ENCODE data around the gene CNTN1.
"Not testable (repeated sequence)": the region's sequence is repeated elsewhere in the genome, so short reads cannot be mapped to it uniquely, and the experiment has no call there.

The CNTN1 gene

DNA sequence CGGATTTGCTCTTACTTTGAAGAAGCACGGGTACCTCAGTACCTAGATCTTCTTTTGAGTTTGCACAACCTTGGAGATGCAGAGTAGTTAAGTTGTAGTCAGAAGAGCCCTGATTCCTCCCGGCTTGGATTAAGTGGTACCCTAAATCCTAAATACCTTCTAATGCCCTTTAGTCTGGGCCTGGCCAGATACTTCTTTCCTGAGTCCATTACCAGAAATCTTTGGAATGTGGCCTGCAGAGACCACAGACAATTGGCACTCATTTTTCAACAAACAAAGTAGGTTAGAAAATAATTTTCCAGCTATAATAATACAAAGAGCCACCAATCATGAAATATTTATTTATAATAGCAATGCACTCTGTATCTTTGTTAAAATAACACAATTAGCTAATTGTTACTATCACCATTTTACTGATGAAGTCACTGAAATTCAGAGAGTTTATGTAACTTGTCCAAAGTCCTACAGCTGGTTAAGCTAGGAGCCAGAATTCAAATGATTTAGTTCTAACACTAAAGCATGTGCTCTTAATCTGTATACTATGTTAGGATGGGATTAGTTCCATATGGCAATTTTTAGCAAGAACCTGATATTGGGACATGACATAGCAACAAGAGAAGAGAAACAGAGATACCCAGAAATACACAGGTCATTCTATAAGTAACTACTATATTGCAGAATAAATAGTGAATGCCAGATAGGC is 363.8 kb downstream of the CNTN1 start:
- no peak for DNase-seq

DNA sequence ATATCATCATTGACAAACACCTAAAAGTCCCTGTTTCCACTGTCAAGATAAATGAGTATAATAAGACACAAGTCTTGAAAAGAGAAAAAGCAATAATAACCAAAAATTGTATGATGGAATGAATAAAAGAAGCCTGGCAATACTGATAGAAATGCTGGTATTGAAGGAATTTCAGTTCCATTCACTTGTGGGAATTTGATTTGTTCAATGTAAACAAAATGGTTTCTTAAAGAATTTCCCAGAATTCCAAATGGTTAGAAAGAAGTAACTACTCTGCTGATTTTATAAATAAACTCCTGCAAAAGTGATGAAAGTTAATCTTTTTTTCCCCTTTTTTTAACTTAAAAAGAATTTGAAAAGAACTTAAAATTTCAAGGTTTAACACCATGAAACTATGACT is 366.0 kb downstream of the CNTN1 start:
- DNase-seq: no peak

DNA sequence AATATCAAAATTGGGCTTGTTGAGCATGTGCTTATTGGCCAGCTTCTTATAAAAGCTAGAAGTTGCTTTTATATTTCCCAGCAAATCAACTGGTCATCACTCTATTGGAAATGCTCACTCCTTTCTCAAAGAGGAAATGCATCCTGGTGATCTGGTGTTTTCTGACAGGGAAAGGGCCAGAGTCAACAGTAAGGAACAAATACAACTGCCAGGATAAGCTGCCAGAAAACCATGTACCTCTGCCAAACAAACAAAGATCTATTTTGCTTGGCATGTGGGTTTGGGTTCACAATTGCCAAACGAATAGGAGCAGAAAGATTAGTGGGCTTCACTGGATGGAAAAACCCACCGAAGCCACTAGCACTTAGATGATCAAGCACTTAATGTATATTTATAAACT is 369.0 kb downstream of the CNTN1 start:
- no peak for DNase-seq

DNA sequence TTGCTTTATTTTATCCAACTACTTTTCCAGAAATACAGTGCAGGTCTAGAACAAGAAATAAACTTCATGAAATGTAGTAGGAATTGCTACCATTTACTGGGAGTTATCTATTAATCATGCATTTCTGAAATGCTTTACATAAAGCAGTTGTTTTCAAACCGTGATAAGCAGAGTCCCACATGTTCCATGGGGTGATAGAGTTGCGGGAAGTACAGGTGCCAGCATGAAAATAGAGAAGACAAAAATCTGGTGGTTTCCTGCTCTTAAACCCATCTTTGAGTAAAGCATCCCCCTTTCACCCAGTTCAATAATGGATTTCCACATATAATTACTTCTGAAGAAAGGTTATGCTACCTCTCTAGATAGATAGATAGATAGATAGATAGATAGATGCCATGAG is 372.2 kb downstream of the CNTN1 start:
- DNase-seq: no peak

DNA sequence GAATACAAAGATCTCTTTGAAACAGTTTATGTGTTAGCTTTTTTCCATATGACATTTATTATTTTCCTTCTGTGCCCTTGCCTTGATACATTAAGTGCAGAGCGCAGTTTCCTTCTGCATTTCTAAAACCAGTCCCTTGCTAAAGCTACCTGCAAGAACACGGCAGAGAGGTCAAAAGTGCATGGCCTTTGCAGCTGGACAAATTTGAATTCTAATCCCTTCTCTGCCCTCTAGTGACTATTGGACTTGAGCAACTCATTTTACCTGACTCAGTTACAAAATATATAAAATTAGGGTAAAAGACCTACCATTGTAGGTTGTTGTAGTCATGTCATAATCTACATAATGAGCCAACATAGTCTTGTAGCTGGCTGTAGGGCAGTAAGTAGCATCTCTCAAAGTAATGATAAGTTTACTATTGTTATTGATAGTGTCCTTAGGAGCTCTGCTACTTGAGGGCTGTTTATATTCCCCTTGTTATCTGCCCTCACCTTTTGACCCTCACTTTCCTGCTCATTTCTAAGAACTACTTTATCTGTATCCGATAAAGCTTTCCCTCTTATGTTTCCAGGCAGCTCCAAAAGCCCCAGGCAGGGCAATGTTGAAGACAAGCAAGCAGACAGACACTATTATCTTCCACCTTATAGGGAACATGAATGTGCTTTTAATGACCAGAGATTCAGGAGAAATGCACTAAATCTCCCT is 375.9 kb downstream of the CNTN1 start:
- no peak for DNase-seq

DNA sequence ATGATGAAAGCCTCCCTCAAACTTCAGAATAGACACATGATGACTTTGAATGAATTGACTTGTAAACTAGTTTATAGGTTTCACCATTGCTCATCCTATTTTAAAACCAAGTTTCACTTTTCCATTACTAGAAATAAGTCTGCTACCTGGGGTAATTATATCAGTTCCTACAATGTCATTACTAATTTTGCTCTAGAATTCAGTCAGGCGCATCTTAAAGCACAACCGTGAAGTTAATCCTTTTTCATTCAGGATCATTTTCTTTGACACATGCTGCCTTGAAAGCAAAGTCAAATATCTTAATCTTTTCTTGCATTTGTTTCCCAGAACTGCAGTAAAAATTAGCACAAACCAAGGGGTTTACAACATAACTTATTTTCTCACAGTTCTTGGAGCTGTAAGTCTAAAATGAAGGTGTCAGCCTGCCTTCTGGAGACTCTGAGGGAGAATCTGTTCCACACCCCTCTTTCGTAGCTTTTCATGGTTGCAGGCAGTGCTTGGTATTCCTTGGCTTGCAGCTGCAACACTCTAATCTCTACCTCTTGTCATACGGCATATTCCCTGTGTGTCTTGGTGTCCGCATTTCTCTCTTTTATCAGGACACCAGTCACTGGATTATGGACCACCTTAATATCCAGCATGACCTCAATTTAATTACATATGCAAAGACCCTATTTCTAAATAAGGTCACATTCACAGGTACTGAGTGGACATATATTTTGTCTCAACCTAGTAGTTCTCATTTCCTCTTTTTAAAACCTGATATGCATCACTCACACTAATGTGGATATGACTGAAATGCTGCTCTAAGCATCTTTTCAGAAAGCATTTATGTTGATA is 381.6 kb downstream of the CNTN1 start:
- DNase-seq: no peak

DNA sequence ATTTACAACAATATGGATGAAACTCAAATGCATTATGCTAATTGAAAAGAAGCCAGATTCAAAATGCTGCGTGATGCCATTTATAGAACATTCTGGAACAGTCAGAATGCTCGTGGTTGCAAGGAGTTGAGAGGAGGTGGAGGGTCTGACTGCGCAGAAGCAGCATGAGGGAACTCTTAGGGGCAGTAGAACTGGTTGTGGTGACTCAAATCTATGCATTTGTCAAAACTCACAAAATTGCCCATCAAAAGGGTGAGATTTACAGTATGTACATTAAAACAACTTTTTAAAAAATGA is 382.2 kb downstream of the CNTN1 start:
- DNase-seq: no peak

DNA sequence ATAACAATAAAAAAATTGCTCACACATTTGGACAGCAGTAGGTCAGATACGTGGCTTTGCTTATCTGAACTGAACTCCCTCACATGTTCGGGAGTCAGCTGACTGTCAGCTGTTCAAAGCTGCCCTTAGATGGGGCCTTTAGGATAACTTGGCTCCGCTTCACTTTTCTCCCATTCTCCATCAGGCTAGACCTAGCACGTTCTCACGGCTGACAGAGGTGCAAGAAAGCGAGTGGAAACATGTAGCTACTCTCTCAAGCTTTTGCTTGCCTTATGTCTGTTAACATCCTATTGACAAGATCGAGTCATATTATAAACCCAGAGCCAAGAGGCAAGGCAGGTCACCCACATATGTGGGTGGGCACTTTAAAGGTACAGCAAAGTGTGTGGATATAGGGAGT is 383.9 kb downstream of the CNTN1 start:
- DNase-seq: no peak

DNA sequence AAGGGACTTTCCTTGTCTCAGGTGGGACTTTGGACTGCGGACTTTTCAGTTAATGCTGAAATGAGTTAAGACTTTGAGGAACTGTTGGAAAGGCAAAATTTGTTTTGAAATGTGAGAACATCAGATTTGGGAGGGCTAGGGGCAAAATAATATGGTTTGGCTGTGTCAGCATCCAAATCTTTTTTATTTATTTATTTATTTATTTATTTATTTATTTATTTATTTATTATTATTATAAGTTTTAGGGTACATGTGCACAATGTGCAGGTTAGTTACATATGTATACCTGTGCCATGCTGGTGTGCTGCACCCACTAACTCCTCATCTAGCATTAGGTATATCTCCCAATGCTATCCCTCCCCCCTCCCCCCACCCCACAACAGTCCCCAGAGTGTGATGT is 389.0 kb downstream of the CNTN1 start:
- DNase-seq: not testable (repeated sequence)

DNA sequence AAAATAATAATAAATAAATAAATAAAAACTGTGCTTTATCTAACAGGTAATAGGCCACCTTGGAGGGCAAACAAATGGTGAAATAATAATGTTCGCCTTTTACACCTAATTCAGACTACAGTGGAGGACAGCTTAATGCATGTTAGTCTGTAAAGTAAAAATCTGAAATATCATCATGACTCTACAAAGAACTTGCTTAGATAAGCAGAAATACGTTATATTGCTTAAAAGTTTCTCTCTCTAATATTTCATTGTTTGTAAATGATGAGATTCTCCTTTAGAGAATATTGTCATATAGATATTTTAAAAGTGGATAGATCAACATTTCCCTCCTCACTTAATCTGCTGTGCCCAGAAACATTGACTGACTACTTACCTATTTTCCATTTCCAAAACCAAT is 397.2 kb downstream of the CNTN1 start:
- DNase-seq: no peak

DNA sequence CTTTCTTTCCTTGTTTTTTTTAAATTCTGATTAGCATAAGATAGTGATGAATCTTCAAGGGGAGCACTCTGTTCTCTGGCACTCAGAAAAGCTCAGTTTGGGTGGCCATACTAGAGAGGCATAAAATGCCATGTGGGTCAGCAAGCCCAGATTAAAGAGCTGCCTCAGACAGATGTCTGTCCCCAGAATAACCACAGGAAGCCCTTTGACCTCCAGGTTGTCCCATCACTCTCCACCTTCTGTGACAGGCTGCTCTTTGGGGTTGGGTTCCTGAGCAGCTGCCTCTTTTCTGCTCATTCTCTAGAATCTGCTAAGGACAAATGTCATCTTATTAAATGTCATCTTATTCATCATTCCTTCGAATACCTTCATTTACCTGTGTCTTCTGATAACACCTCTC is 399.9 kb downstream of the CNTN1 start:
- no peak for DNase-seq

DNA sequence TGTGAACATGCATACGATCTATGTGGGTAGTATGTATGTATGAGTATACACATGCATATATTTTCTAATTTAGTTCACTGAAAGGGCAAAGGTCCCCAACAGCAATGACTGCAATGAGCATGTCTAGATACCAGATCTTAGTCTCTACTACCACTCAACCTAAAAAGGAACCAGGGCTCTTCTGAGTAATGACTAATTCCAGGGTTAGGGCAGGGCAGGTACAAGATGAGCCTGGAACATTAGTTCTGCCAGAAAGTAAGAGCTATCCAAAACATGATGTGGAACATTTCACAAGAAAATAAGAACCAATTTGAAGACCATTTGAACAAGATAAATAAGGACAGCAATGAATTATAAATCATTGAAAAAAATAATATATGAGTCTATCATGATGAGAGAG is 404.6 kb downstream of the CNTN1 start:
- no peak for DNase-seq

DNA sequence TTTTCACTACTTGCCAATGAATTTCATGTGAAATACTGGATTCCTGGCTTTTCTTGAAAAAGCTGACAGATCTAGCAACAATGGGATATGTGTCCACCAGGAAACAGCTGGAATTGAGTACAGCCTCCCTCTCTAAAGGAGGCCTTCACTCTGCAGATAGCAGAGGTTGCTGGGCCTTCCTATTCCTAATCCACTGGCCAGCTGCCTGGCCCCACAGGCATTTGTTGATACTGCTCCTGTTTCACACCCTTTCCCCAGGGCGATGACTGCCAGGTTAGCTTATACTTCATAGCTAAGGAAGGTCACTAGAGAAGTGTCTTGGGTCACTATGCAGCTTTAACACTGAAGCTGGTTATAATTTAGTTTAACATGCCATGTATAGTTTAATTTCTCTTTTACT is 408.3 kb downstream of the CNTN1 start:
- no peak for DNase-seq

DNA sequence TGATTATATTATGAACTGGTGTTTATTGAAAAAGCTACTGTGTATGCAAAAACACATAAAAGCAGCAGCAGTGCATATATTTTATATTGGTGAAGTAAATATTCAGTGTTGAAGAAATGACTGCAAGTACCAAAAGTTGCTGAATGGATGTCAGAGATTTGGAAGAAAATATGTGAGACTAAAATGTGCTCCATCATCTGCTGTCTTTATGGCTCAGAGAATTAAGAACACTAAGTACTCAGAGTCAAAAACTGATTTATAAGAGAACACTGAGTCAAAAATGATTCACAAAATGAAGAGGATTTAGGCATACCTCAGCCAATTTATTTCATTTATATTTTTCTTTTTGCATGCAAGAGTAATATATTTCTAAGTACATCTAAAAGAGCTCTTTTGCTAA is 409.6 kb downstream of the CNTN1 start:
- no peak for DNase-seq

DNA sequence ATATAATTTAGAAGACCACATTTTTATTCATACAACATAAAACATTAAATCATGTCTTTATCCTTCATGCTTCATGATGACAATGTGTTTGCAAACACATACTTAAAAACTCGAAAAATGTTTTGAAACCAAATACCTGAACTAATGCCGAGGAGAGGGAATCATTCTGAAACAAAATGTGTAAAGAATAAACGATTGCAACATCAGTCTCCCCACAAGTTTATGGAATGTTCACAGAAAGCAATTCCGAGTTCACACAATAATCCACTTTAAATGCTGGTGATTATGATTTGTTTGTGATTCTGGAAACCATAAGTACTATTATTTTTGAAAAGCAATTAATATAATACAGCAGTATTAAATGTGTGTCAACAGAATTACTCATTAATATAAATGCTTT is 411.4 kb downstream of the CNTN1 start:
- DNase-seq: no peak

DNA sequence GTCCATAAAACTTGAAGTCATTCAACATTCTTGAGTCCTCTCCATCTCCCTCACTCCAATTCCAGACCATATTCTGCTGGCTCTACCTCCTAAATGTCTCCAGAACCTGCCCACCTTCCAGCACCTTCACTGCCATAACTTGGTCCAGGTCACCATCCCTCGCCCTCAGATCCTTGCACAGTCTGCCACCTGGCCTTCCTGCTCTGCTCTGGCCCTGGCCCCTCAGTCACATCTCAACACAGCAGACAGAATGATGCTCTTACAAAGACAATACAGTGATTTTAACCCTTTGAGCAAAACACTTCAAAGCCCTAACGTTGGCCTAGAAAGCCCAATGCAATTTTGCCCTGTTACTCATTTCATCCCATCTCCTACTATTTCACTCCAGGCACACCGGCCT is 414.1 kb downstream of the CNTN1 start:
- no peak for DNase-seq

DNA sequence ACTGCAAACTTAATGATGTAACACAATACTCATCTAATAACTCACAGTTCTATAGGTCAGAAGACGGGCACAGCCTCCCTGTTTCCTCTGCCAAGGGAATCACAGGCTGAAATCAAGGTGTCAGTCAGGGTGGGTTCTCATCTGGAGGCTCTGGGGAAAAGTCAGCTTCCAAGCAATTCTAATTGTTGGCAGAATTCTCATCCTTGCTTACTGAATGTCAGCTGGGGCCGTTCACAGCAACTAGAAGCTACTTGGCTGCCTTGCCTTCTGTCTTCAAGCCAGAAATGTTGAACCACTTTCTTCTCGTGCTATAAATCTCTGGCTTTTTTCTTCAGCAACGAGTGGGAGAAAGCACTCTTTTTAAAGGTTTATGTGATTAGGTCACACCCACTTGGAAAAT is 415.8 kb downstream of the CNTN1 start:
- no peak for DNase-seq

DNA sequence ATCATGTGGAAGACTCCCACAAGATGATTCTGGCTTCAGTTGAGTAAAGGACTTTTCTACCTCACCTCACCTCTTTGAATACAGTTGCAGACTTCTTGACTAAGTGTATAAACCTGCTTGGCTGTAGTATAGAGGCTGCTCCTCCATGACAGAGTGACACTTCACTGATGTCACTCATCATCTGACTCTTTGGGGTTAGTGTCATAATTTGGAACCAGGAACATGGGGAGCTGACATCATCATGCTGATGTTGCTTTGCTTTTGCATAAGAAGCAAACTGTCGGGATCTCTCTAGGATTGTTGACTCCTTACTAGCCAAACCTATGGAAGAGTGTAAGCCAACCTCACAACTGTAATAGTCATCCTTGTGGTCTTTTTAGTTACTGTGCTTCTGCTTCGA is 420.7 kb downstream of the CNTN1 start:
- DNase-seq: no peak

DNA sequence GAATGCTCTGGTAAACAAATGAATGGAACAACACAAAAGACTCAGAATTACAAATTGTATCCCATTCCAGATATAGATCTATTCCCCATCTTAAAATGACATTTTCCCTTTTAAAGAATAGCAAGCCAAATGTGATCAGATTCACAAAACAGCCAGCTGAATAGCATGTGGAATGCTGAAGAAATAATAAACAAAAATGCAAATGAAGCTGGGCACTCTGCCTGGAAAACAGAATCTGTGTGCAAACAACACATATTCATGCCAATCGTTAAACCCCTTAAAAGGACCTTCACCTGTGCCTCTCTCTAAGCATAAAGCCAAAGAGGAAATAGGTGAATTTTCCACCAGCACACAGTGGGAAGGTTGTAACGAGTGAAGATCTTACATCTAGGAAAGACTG is 428.0 kb downstream of the CNTN1 start:
- DNase-seq: no peak

DNA sequence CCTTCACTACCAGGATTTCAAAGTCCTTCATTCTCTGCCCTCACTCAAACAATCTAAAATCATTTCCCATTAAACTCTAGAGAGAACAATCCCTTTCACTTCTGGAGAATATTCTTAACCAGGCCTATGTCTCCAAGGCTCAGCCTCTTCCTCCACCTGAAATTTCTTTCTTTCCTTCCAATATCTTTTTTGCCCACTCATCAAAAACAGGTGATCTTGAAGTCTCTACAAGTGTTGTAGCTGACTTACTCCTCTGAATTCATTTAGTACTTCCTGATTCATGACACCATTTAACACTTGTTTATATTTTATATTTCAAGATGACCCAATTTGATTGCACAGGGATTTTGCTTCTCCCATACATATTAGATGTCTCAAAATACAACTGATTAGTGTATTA is 429.1 kb downstream of the CNTN1 start:
- no peak for DNase-seq

Data from NCI-H1092 (cell line).